Caco-2 (cell line): ENCODE measurements around the gene INSYN2B. TPM values are rescaled to one million over a fixed set of nuclear protein-coding genes. Genes with fewer than 3 reads are reported as not detected.
"Not testable (repeated sequence)": the region's sequence is repeated elsewhere in the genome, so short reads cannot be mapped to it uniquely, and the experiment has no call there.

Experiments used
- BruUV-seq: library from RNA; stranded (reverse); fragments of 400-500 nt; replicated peaks from 2 replicates; lab custom pipeline; 2021; lab: Mats Ljungman, UMichigan
- CTCF ChIA-PET: fragments of 300-600 bp; sonication (Branson Sonifier 250); formaldehyde crosslinking; loops from one replicate; lab custom pipeline; 2022; ENCODE audit warnings: antibody characterized with exemption; lab: Charles Lee
- POLR2A ChIA-PET: fragments of 300-600 bp; sonication (Branson Sonifier 250); formaldehyde crosslinking; loops from one replicate; lab custom pipeline; 2022; ENCODE audit warnings: antibody characterized with exemption; lab: Charles Lee
- DNase-seq, 2 experiments: peaks; one replicate each; pipeline versions ENCODE4 v3.0.0 to v3.0.0-alpha.2; 2020 to 2022
- H3K27me3 ChIP-seq: replicated peaks from 2 replicates; pipeline ENCODE4 v1.6.0; 2011; ENCODE audit warnings: low read length; ENCODE audit not compliant: control insufficient read depth, insufficient read depth
- H3K36me3 ChIP-seq: 2 replicates; pipeline ENCODE4 v1.5.1; 2011; ENCODE audit warnings: low read length; ENCODE audit not compliant: control insufficient read depth, insufficient read depth
- H3K4me1 ChIP-seq: fragments of 250-450 bp; sonication (Bioruptor Pico); 2 replicates; pipeline ENCODE4 v1.5.1; 2020; ENCODE audit warnings: mild to moderate bottlenecking
- H3K4me3 ChIP-seq: 2 replicates; pipeline ENCODE4 v1.5.1; 2011; ENCODE audit warnings: low read depth, mild to moderate bottlenecking, control low read depth, low read length
- H3K9me3 ChIP-seq: fragments of 250-450 bp; sonication (Bioruptor Pico); 2 replicates; pipeline ENCODE4 v1.5.1; 2020; ENCODE audit warnings: mild to moderate bottlenecking, moderate library complexity
- H3K27ac Mint-ChIP-seq: one replicate; pipeline ENCODE4 v1.8.0; 2022; ENCODE audit warnings: mixed read lengths; ENCODE audit not compliant: unreplicated experiment
- H3K27me3 Mint-ChIP-seq: one replicate; pipeline ENCODE4 v1.8.0; 2022; ENCODE audit warnings: mixed read lengths; ENCODE audit not compliant: insufficient read depth, unreplicated experiment
- H3K36me3 Mint-ChIP-seq: one replicate; pipeline ENCODE4 v1.8.0; 2022; ENCODE audit warnings: mild to moderate bottlenecking, mixed read lengths; ENCODE audit not compliant: insufficient read depth, unreplicated experiment
- H3K4me1 Mint-ChIP-seq: one replicate; pipeline ENCODE4 v1.8.0; 2022; ENCODE audit warnings: low read depth, mixed read lengths; ENCODE audit not compliant: unreplicated experiment
- H3K4me3 Mint-ChIP-seq: one replicate; pipeline ENCODE4 v1.8.0; 2022; ENCODE audit warnings: mild to moderate bottlenecking, moderate library complexity, mixed read lengths; ENCODE audit not compliant: unreplicated experiment
- H3K9me3 Mint-ChIP-seq: one replicate; pipeline ENCODE4 v1.8.0; 2022; ENCODE audit warnings: mixed read lengths; ENCODE audit not compliant: unreplicated experiment
- intact Hi-C: fragments of 100-400 bp; cut with micrococcal nuclease; formaldehyde crosslinking; loops from one replicate; pipeline ENCODE4 v1.10.0; 2022; ENCODE audit not compliant: unreplicated experiment
- total RNA-seq: library from RNA; stranded (reverse); gene quantifications from 2 replicates; pipeline ENCODE4 v1.2.3, GENCODE V29; 2022
- TF ChIP-seq, protein P1 (sequence below), 2 experiments: fragments of 200-600 bp in 1 of 2; IDR thresholded peaks; 1 replicate in 1 of 2; 2 replicates in 1 of 2; pipeline versions ENCODE4 v1.5.1 to v1.8.0; 2011 to 2022; ENCODE audit warnings: antibody characterized with exemption in 1 of 2, control low read depth in 1 of 2, inconsistent platforms in 1 of 2, low read depth in 1 of 2, low read length in 1 of 2, mild to moderate bottlenecking in 1 of 2, moderate library complexity in 1 of 2; ENCODE audit not compliant: insufficient read depth in 1 of 2, severe bottlenecking in 1 of 2, unreplicated experiment in 1 of 2

The INSYN2B gene
- total RNA-seq, 1 experiment from 2014 or later: not detected

DNA sequence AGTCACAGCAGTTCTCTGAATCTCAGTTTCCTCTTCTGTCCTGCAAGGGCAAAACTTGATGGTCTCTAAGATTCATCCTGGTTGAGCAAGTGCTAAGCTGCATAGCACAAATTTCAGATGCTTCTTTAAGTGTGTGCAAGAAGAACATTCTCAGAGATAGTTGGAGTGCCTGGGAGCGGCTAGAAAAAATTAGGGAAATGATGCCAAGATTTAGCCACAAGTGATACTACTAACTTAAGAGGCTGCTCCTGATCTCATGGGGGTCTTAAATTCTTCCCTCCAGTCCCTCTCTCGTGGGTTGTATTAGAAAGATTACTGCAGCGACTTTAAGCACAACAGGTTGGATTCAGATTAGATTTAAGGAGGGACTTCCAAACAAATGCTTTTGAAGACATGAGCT is 24.2 kb downstream of the INSYN2B start:
- Mint-ChIP-seq H3K9me3 (no peaks in the 10 kb centered on the region), H3K27me3 (peaks cover 3% of the 10 kb centered on the region), H3K4me3 (no peak overlapping the region), H3K36me3 (no peaks in the 10 kb centered on the region), H3K27ac (no peak overlapping the region), H3K4me1 (no peaks in the 10 kb centered on the region)
- CTCF ChIA-PET: interaction anchor here (0.6 to 0.7 kb wide), 2 partner anchors 245 to 255 kb away, joined by 3 to 4 read pairs; no protein-coding TSS in a partner anchor
- H3K27me3 ChIP-seq: no peaks in the 10 kb centered on the region
- H3K9me3 ChIP-seq: no peaks in the 10 kb centered on the region
- no peaks in the 10 kb centered on the region for H3K36me3 ChIP-seq
- no peaks in the 10 kb centered on the region for H3K4me1 ChIP-seq
- intact Hi-C loops: no loop called here
- POLR2A ChIA-PET: no interaction called here
- no TSS peak for BruUV-seq
- TF ChIP-seq, protein P1, sequence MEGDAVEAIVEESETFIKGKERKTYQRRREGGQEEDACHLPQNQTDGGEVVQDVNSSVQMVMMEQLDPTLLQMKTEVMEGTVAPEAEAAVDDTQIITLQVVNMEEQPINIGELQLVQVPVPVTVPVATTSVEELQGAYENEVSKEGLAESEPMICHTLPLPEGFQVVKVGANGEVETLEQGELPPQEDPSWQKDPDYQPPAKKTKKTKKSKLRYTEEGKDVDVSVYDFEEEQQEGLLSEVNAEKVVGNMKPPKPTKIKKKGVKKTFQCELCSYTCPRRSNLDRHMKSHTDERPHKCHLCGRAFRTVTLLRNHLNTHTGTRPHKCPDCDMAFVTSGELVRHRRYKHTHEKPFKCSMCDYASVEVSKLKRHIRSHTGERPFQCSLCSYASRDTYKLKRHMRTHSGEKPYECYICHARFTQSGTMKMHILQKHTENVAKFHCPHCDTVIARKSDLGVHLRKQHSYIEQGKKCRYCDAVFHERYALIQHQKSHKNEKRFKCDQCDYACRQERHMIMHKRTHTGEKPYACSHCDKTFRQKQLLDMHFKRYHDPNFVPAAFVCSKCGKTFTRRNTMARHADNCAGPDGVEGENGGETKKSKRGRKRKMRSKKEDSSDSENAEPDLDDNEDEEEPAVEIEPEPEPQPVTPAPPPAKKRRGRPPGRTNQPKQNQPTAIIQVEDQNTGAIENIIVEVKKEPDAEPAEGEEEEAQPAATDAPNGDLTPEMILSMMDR (IDR thresholded peaks at IDR 0.05; ENCODE audit: insufficient read depth in 1 of 2, low read depth in 1 of 2, low read length in 1 of 2, severe bottlenecking in 1 of 2, unreplicated experiment in 1 of 2): no peak
- H3K4me3 ChIP-seq: no peak overlapping the region
- no peak for DNase-seq

DNA sequence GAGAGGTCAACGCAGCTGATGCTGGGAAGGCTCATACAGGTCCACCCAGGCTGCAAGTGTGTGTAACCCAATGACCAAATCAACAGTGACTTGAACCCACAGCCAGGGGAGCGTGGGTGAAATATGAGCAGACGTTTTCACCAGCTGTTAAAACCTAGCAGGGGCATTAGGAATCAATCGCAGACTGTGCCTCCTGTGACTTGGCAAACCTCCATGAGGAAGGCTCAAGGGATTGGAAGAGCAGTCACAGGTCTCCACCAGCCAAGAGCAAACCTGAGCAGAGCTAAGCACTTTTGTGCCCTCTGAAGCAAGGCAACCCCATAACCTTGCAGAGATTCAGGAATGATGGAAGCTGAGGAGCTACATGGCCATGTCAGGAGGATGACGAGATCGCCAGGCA is 25.5 kb downstream of the INSYN2B start:
- Histone ChIP-seq H3K4me1 (no peaks in the 10 kb centered on the region), H3K36me3 (no peaks in the 10 kb centered on the region), H3K9me3 (no peaks in the 10 kb centered on the region), H3K27me3 (no peaks in the 10 kb centered on the region), H3K4me3 (no peak overlapping the region)
- H3K9me3 Mint-ChIP-seq: no peaks in the 10 kb centered on the region
- no peaks in the 10 kb centered on the region for H3K4me1 Mint-ChIP-seq
- H3K27me3 Mint-ChIP-seq: peaks cover 3% of the 10 kb centered on the region
- no peak for DNase-seq
- intact Hi-C loops: no loop called here
- POLR2A ChIA-PET: no interaction called here
- H3K4me3 Mint-ChIP-seq: no peak overlapping the region
- CTCF ChIA-PET: no interaction called here
- H3K27ac Mint-ChIP-seq: no peak overlapping the region
- no TSS peak for BruUV-seq
- H3K36me3 Mint-ChIP-seq: no peaks in the 10 kb centered on the region
- TF ChIP-seq, protein P1 (IDR thresholded peaks at IDR 0.05; ENCODE audit: insufficient read depth in 1 of 2, low read depth in 1 of 2, low read length in 1 of 2, severe bottlenecking in 1 of 2, unreplicated experiment in 1 of 2): no peak

- BruUV-seq, H3K36me3 ChIP-seq, H3K9me3 Mint-ChIP-seq, H3K4me1 ChIP-seq, H3K27me3 Mint-ChIP-seq, POLR2A ChIA-PET, H3K36me3 Mint-ChIP-seq, DNase-seq, H3K4me1 Mint-ChIP-seq, H3K27me3 ChIP-seq, H3K4me3 ChIP-seq, H3K9me3 ChIP-seq, CTCF ChIA-PET, H3K27ac Mint-ChIP-seq, H3K4me3 Mint-ChIP-seq, intact Hi-C loops: not testable (repeated sequence)
These were observed 27.1 kb downstream of the INSYN2B start for GRCh38 chr5:169953196-169953595.

- no TSS peak for BruUV-seq
- no peaks in the 10 kb centered on the region for H3K4me1 ChIP-seq
- H3K4me3 ChIP-seq: no peak overlapping the region
- H3K27me3 Mint-ChIP-seq: peaks cover 10% of the 10 kb centered on the region
- H3K9me3 Mint-ChIP-seq: no peaks in the 10 kb centered on the region
- H3K27ac Mint-ChIP-seq: no peak overlapping the region
- DNase-seq: no peak
- no peak overlapping the region for H3K4me3 Mint-ChIP-seq
- intact Hi-C loops: no loop called here
- no peaks in the 10 kb centered on the region for H3K9me3 ChIP-seq
- H3K36me3 Mint-ChIP-seq: no peaks in the 10 kb centered on the region
- ChIA-PET POLR2A (no interaction called here), CTCF (no interaction called here)
- H3K4me1 Mint-ChIP-seq: no peaks in the 10 kb centered on the region
- TF ChIP-seq, protein P1 (IDR thresholded peaks at IDR 0.05; ENCODE audit: insufficient read depth in 1 of 2, low read depth in 1 of 2, low read length in 1 of 2, severe bottlenecking in 1 of 2, unreplicated experiment in 1 of 2): no peak
- no peaks in the 10 kb centered on the region for H3K36me3 ChIP-seq
- no peaks in the 10 kb centered on the region for H3K27me3 ChIP-seq
These were observed 30.0 kb downstream of the INSYN2B start for GRCh38 chr5:169950333-169950732.
